Upper lobe of left lung (tissue), 6 donors: Measurements from ENCODE around the gene TAC4. TPM values are rescaled to one million over a fixed set of nuclear protein-coding genes. Genes with fewer than 3 reads are reported as not detected.

Experiments used
- ATAC-seq, 2 donors: fragments of 200-7000 bp; cut with Tn5 transposase; one replicate each; pipeline ENCODE4 v1.9.1; 2022; ENCODE audit warnings: mild to moderate bottlenecking in 2 of 2, moderate library complexity in 2 of 2; ENCODE audit not compliant: low FRiP score in 2 of 2
- DNase-seq, 2 donors: peaks; one replicate each; pipeline ENCODE4 v3.0.0-alpha.2; 2019 to 2020
- H3K27ac ChIP-seq, 4 donors: fragments of 200-600 bp; sonication (generic); one replicate each; pipeline ENCODE4 v1.5.1; 2016 to 2019
- H3K27me3 ChIP-seq, 4 donors: fragments of 200-600 bp; sonication (generic); one replicate each; pipeline ENCODE4 v1.5.1; 2017 to 2019
- H3K36me3 ChIP-seq, 4 donors: fragments of 200-600 bp; sonication (generic); one replicate each; pipeline ENCODE4 v1.5.1; 2016 to 2019
- H3K4me1 ChIP-seq, 4 donors: fragments of 200-600 bp; sonication (generic); one replicate each; pipeline ENCODE4 v1.5.1; 2018 to 2019
- H3K4me3 ChIP-seq, 4 donors: fragments of 200-600 bp; sonication (generic); one replicate each; pipeline ENCODE4 v1.5.1; 2017 to 2019; ENCODE audit warnings: mild to moderate bottlenecking in 2 of 4, moderate library complexity in 1 of 4
- H3K9me3 ChIP-seq, 4 donors: fragments of 200-600 bp; sonication (generic); one replicate each; pipeline ENCODE4 v1.5.1; 2018 to 2019
- EP300 ChIP-seq, 4 donors: sonication (generic); formaldehyde crosslinking; IDR thresholded peaks; one replicate each; pipeline ENCODE4 v1.5.1; 2017; ENCODE audit warnings: antibody characterized with exemption in 4 of 4, control low read depth in 2 of 4
- POLR2A ChIP-seq, 4 donors: fragments of 450-650 bp; IDR thresholded peaks; one replicate each; pipeline ENCODE4 v1.5.1; 2016 to 2017; ENCODE audit warnings: antibody characterized with exemption in 4 of 4, mild to moderate bottlenecking in 2 of 4
- POLR2AphosphoS5 ChIP-seq, 2 donors: sonication (generic); formaldehyde crosslinking; IDR thresholded peaks; one replicate each; pipeline ENCODE4 v1.5.1; 2017; ENCODE audit warnings: antibody characterized with exemption in 2 of 2
- WGBS, 2 donors: methylation state at CpG; one replicate each; pipeline ENCODE4 v1.1.5; 2017 to 2018; 5-methylcytosine and 5-hydroxymethylcytosine counted together
- total RNA-seq, 6 donors: library from RNA; depleted of rRNA in 4 of 6; stranded (reverse); fragments of >200 nt in 4 of 6; gene quantifications; one replicate each; pipeline versions ENCODE4 v1.1.0 to v1.2.1, GENCODE V29; 2016 to 2021
- TF ChIP-seq, protein P1 (sequence below), 6 experiments: fragments of 450-650 bp in 4 of 6; fragments of 200-600 bp in 2 of 6; sonication (generic) in 2 of 6; IDR thresholded peaks; one replicate each; pipeline ENCODE4 v1.5.1; 2016 to 2019; ENCODE audit warnings: antibody characterized with exemption in 6 of 6
- donor health status: DM: no; HTN: no; CAD: no; lungs with moderate emphysema.
- donor health status: DM: no; HTN: yes; CAD: no; lungs with severe emphysema.

The TAC4 gene
- total RNA-seq, 6 donors from 2014 or later, result not detected

DNA sequence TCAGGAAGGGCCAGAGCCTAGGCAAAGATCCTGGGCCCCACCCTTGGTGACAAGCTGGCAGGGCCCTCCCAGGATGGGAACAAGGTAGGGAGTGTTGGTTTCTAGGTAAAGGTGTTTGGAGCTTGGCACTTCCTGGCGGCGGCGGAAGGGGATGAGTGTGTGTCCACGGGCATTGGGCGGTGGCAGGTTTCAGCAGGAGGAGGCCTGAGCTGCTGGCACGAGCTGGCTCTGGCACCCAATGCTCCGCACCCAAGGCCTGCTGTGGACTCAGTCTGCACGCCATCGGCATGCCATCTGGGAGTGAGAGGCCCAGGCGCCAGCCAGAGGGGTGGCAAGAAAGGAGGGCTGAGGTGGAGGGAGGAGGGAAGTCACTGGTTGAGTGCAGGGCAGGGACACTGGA, 46.9 kb upstream of the TAC4 start:
- peaks cover 0 to 11% (median 0%) of the 10 kb centered on the region in 4 donors for H3K27me3 ChIP-seq
- H3K9me3 ChIP-seq, result no peaks in the 10 kb centered on the region
- no peak overlapping the region for H3K4me3 ChIP-seq
- ATAC-seq (no peak), DNase-seq (peak in 1 of 2 donors; percentile 56)
- no peak overlapping the region for H3K27ac ChIP-seq
- no peak for TF ChIP-seq EP300 (IDR thresholded peaks at IDR 0.05)
- TF ChIP-seq, protein P1, sequence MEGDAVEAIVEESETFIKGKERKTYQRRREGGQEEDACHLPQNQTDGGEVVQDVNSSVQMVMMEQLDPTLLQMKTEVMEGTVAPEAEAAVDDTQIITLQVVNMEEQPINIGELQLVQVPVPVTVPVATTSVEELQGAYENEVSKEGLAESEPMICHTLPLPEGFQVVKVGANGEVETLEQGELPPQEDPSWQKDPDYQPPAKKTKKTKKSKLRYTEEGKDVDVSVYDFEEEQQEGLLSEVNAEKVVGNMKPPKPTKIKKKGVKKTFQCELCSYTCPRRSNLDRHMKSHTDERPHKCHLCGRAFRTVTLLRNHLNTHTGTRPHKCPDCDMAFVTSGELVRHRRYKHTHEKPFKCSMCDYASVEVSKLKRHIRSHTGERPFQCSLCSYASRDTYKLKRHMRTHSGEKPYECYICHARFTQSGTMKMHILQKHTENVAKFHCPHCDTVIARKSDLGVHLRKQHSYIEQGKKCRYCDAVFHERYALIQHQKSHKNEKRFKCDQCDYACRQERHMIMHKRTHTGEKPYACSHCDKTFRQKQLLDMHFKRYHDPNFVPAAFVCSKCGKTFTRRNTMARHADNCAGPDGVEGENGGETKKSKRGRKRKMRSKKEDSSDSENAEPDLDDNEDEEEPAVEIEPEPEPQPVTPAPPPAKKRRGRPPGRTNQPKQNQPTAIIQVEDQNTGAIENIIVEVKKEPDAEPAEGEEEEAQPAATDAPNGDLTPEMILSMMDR (IDR thresholded peaks at IDR 0.05), result no peak
- H3K4me1 ChIP-seq, result peaks cover 0 to 24% (median 14%) of the 10 kb centered on the region in 4 donors
- WGBS, 2 donors, result 49 to 69% methylated on average over 6 to 8 of the region's 10 CpGs
- H3K36me3 ChIP-seq, result no peaks in the 10 kb centered on the region

DNA sequence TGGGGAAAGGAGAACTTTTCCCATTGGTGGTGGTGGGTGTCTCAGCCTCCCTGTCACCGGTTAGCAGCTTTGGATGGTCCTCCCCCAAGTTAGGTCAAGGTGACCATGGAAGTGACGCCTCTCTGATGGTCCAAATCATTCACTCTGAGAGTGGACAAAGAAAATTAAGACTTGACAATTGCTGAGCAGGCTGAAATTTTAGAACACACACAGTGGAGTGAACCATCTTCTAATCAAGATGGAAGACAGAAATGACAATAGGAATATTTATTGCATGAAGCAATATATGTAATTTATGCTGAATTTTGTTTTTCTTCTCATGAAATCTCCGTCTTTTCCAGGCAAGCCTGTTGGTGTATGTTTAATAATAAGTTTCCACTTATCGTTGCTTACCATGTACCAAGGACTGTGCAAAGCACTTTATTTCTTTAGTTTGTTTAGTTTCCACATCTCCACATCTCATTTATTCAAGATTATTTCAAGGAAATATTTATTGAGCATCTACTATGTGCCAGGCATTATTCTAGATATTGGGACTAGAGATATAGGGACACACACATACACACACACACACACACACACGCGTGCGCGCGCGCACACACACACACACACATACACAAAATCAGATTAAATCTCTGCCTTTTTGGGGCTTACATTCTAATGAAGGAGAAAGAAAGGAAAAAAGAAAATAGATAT, 44.0 kb upstream of the TAC4 start:
- H3K9me3 ChIP-seq, result no peaks in the 10 kb centered on the region
- H3K4me1 ChIP-seq, result peaks cover 0 to 34% (median 18%) of the 10 kb centered on the region in 4 donors
- DNase-seq (no peak), ATAC-seq (no peak)
- H3K27me3 ChIP-seq, result peaks cover 0 to 13% (median 0%) of the 10 kb centered on the region in 4 donors
- peak overlapping the region in 1 of 4 donors; percentile 43 for H3K27ac ChIP-seq
- WGBS, 2 donors, result 58 to 70% methylated on average over 10 of the region's 10 CpGs
- TF ChIP-seq POLR2AphosphoS5 (IDR thresholded peaks at IDR 0.05) (no peak), EP300 (IDR thresholded peaks at IDR 0.05) (no peak), POLR2A (IDR thresholded peaks at IDR 0.05) (no peak)
- TF ChIP-seq, protein P1 (IDR thresholded peaks at IDR 0.05), result no peak
- no peaks in the 10 kb centered on the region for H3K36me3 ChIP-seq
- no peak overlapping the region for H3K4me3 ChIP-seq

DNA sequence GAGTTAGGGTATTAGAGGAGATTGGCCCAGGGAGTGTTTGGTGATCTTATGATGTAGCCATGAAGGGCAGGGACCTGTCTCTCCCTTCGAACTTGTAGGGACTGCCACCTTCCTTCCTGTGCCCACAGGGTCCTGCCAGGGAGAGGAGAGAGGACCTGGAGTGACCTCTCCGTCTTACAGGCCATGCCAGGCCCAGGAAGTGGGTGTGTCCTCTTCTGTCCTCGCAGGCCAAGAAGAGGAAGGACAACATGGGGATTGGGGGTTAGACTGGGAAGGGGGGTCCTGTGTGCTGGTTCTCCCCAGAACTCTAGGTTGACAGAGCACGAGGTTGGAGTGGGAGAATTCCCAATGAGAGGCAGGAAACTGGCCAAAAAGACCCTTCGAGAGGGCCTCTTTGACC, 43.4 kb upstream of the TAC4 start:
- 47 to 53% methylated on average over 4 to 5 of the region's 5 CpGs for WGBS, 2 donors
- Histone ChIP-seq H3K27me3 (peaks cover 0 to 13% (median 0%) of the 10 kb centered on the region in 4 donors), H3K9me3 (no peaks in the 10 kb centered on the region), H3K36me3 (no peaks in the 10 kb centered on the region), H3K4me3 (no peak overlapping the region), H3K27ac (peak overlapping the region in 1 of 4 donors; percentile 43), H3K4me1 (peaks cover 0 to 37% (median 20%) of the 10 kb centered on the region in 4 donors)
- peak in 1 of 2 donors; percentile 25 for ATAC-seq
- TF ChIP-seq POLR2A (IDR thresholded peaks at IDR 0.05) (no peak), EP300 (IDR thresholded peaks at IDR 0.05) (no peak), POLR2AphosphoS5 (IDR thresholded peaks at IDR 0.05) (no peak)
- TF ChIP-seq, protein P1 (IDR thresholded peaks at IDR 0.05), result no peak
- no peak for DNase-seq

DNA sequence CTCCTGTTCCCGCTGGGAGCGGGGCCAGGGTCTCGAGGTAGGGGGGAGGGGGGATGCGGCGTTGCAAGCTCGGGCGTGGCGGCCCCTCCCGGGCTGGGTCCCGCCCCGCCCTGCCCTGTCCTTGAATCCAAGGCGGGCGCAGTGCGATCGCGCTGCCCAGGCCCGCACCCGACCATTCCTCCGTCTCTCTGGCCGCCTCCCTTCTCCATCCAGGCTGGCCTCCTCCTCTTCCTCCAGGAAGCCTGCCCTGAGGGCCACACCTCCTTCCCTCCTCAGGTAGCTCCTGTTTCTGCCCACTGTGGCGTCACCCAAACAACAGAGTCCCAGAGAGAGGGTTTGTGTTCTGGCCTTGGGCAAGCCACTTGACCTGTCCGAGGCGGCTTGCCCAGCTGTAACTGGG, 43.0 kb upstream of the TAC4 start:
- ATAC-seq, result no peak
- peaks cover 0 to 37% (median 20%) of the 10 kb centered on the region in 4 donors for H3K4me1 ChIP-seq
- no peaks in the 10 kb centered on the region for H3K36me3 ChIP-seq
- DNase-seq, result peak in 1 of 2 donors; percentile 63
- WGBS, 2 donors, result 38 to 44% methylated on average over 20 to 22 of the region's 23 CpGs
- H3K9me3 ChIP-seq, result no peaks in the 10 kb centered on the region
- TF ChIP-seq POLR2AphosphoS5 (IDR thresholded peaks at IDR 0.05) (no peak), EP300 (IDR thresholded peaks at IDR 0.05) (no peak), POLR2A (IDR thresholded peaks at IDR 0.05) (no peak)
- H3K27ac ChIP-seq, result peak overlapping the region in 1 of 4 donors; percentile 43
- H3K4me3 ChIP-seq, result no peak overlapping the region
- H3K27me3 ChIP-seq, result peaks cover 0 to 13% (median 0%) of the 10 kb centered on the region in 4 donors

DNA sequence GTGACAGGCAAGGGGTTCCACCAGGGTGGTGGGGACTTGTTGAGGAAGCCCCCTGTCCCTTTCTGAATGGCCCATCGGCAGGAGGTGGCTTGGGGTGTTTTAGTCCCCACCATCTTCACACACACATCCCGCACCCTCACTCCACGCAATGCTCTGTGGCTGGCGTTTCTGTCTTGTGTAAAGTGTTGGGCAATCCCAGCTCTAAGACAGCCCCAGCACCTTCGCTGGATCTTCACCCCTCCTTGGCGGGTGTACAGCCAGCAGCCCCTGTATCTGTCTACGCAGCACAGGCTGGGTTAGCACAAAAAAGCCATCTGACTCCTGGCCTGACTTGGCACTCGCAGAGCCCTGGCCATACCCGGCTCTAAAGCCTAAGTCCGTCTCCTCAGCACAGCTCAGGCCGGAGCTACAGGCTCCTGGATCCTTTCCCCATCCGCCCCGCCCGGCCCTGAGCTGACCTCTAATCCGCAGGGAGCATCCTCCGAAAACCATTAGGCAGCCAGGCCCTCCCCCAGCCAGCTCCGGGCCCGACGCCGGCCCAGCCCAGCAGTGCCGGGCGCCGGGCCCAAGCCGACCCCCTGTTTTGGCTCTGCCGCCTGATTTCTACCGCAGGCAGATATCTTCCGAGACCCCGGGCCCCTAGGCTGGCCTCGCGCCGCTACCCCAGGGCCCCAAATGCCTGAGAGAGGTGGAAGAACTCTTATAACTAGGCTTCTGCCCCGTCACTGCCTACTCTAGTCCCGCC, 42.4 kb upstream of the TAC4 start:
- WGBS, 2 donors, result 33 to 54% methylated on average over 9 to 16 of the region's 33 CpGs
- DNase-seq (peak in 1 of 2 donors; percentile 79), ATAC-seq (peak in 1 of 2 donors; percentile 81)
- no peak for TF ChIP-seq POLR2AphosphoS5 (IDR thresholded peaks at IDR 0.05)
- no peak for TF ChIP-seq EP300 (IDR thresholded peaks at IDR 0.05)
- TF ChIP-seq, protein P1 (IDR thresholded peaks at IDR 0.05), result no peak
- TF ChIP-seq POLR2A (IDR thresholded peaks at IDR 0.05), result no peak
- H3K4me1 ChIP-seq, result peaks cover 0 to 37% (median 20%) of the 10 kb centered on the region in 4 donors
- peaks cover 0 to 13% (median 0%) of the 10 kb centered on the region in 4 donors for H3K27me3 ChIP-seq
- peak overlapping the region in 1 of 4 donors; percentile 43 for H3K27ac ChIP-seq
- no peaks in the 10 kb centered on the region for H3K36me3 ChIP-seq
- H3K4me3 ChIP-seq, result no peak overlapping the region
- H3K9me3 ChIP-seq, result no peaks in the 10 kb centered on the region
